Measurements from ENCODE around the gene RCAN2.

DNA sequence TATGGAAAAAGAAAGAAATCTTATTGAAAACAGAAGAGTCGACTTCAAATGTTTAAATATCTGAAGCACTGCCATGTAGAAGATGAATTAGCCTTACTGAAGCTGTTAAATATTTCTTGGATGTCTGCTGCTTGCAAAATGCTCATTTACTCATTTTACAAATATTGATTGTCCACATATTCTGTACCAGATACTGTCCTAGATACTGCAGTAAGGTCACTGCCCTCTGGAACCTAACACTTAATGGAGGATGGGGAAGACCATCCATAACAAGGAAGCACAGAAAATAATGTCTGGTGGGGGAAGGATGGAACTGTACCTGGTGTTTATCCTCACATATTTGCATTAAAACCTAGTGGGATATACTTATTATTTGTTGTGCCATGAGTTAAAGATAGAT lies 99.0 kb downstream of the RCAN2 start:
- TF ChIP-seq, protein P1, sequence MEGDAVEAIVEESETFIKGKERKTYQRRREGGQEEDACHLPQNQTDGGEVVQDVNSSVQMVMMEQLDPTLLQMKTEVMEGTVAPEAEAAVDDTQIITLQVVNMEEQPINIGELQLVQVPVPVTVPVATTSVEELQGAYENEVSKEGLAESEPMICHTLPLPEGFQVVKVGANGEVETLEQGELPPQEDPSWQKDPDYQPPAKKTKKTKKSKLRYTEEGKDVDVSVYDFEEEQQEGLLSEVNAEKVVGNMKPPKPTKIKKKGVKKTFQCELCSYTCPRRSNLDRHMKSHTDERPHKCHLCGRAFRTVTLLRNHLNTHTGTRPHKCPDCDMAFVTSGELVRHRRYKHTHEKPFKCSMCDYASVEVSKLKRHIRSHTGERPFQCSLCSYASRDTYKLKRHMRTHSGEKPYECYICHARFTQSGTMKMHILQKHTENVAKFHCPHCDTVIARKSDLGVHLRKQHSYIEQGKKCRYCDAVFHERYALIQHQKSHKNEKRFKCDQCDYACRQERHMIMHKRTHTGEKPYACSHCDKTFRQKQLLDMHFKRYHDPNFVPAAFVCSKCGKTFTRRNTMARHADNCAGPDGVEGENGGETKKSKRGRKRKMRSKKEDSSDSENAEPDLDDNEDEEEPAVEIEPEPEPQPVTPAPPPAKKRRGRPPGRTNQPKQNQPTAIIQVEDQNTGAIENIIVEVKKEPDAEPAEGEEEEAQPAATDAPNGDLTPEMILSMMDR (IDR thresholded peaks at IDR 0.05), result no peak
- TF ChIP-seq POLR2A (IDR thresholded peaks at IDR 0.05), result no peak

Data from adrenal gland (tissue), 5 donors.